Fibroblast of gingiva (primary cell): ENCODE results near the gene SPCS2.
A peak's percentile ranks its signal among the peaks of the same experiment; 100 is the strongest.
"Not testable (repeated sequence)": the region's sequence is repeated elsewhere in the genome, so short reads cannot be mapped to it uniquely, and the experiment has no call there.

Experiments used
- DNase-seq: peaks from one replicate; pipeline ENCODE4 v3.0.0-alpha.2; 2011; ENCODE audit warnings: low read depth

Gene SPCS2

GRCh38 chr11:75002516-75002915, 53.5 kb downstream of the SPCS2 start:
- DNase-seq, result no peak

- DNase-seq, result no peak
Observed at GRCh38 chr11:75004215-75004614, 55.1 kb downstream of the SPCS2 start.

GRCh38 chr11:75011357-75011756, 62.3 kb downstream of the SPCS2 start:
- DNase-seq, result no peak

GRCh38 chr11:75011872-75012271, 62.8 kb downstream of the SPCS2 start:
- DNase-seq, result no peak

GRCh38 chr11:75013051-75013450, 64.0 kb downstream of the SPCS2 start:
- DNase-seq, result no peak

- DNase-seq, result peak; percentile 91
Observed at GRCh38 chr11:75014129-75014528, 65.1 kb downstream of the SPCS2 start.

GRCh38 chr11:75019200-75019599, 70.1 kb downstream of the SPCS2 start:
- DNase-seq, result not testable (repeated sequence)

GRCh38 chr11:75020328-75020727, 71.3 kb downstream of the SPCS2 start:
- DNase-seq, result not testable (repeated sequence)

GRCh38 chr11:75022296-75022695, 73.2 kb downstream of the SPCS2 start:
- no peak for DNase-seq

- peak; percentile 77 for DNase-seq
Observed at GRCh38 chr11:75022759-75023396, 73.8 kb downstream of the SPCS2 start.

GRCh38 chr11:75023446-75024067, 74.5 kb downstream of the SPCS2 start:
- no peak for DNase-seq

- DNase-seq, result no peak
Observed at GRCh38 chr11:75024068-75024449, 75.0 kb downstream of the SPCS2 start.

- no peak for DNase-seq
Observed at GRCh38 chr11:75024764-75025211, 75.7 kb downstream of the SPCS2 start.

GRCh38 chr11:75025561-75025960, 76.5 kb downstream of the SPCS2 start:
- no peak for DNase-seq

GRCh38 chr11:75028321-75028720, 79.3 kb downstream of the SPCS2 start:
- DNase-seq, result peak; percentile 55
